HepG2 (cell line): ENCODE data around the gene TSPAN32. TPM values are rescaled to one million over a fixed set of nuclear protein-coding genes. Genes with fewer than 3 reads are reported as not detected.

Experiments used
- ARNTL ChIP-seq: sonication (generic); formaldehyde crosslinking; IDR thresholded peaks from 2 replicates; pipeline ENCODE4 v1.4.0; 2020; ENCODE audit warnings: mild to moderate bottlenecking, missing genetic modification reagents
- CREM ChIP-seq, 2 experiments: sonication (generic) in 1 of 2; formaldehyde crosslinking in 1 of 2; IDR thresholded peaks; 2 replicates each; pipeline versions ENCODE4 v1.4.0 to v1.6.1; 2016 to 2020; ENCODE audit warnings: antibody characterized with exemption in 1 of 2, mild to moderate bottlenecking in 1 of 2, missing genetic modification reagents in 1 of 2
- ETV5 ChIP-seq: IDR thresholded peaks from 2 replicates; pipeline ENCODE4 v1.6.1; 2018; ENCODE audit warnings: missing biosample characterization, missing genetic modification reagents, inconsistent platforms, borderline replicate concordance
- FOXC1 ChIP-seq: sonication (generic); formaldehyde crosslinking; IDR thresholded peaks from 2 replicates; pipeline ENCODE4 v1.8.0; 2022; ENCODE audit warnings: mild to moderate bottlenecking, missing genetic modification reagents, borderline replicate concordance
- HHEX ChIP-seq: IDR thresholded peaks from 2 replicates; pipeline ENCODE4 v1.6.1; 2016; ENCODE audit warnings: control low read depth
- HNF1B ChIP-seq: sonication (generic); formaldehyde crosslinking; IDR thresholded peaks from 2 replicates; pipeline ENCODE4 v1.5.1; 2020; ENCODE audit warnings: mild to moderate bottlenecking, moderate library complexity, missing genetic modification reagents
- NR0B2 ChIP-seq: sonication (generic); formaldehyde crosslinking; IDR thresholded peaks from 2 replicates; pipeline ENCODE4 v1.4.0; 2020; ENCODE audit warnings: mild to moderate bottlenecking, missing genetic modification reagents
- SOX5 ChIP-seq: IDR thresholded peaks from 2 replicates; pipeline ENCODE4 v1.6.1; 2016; ENCODE audit warnings: borderline replicate concordance
- SYNCRIP ChIP-seq: fragments of 200-400 bp; formaldehyde crosslinking; IDR thresholded peaks from 2 replicates; pipeline ENCODE4 v1.6.1; 2018; ENCODE audit warnings: mild to moderate bottlenecking, low read depth, low read length; ENCODE audit not compliant: insufficient read depth
- YY1 ChIP-seq: IDR thresholded peaks from 2 replicates; pipeline ENCODE4 v1.6.1; 2011; ENCODE audit warnings: low read length, low read depth, moderate library complexity, mild to moderate bottlenecking; ENCODE audit not compliant: insufficient read depth, insufficient replicate concordance
- ZNF142 ChIP-seq: sonication (generic); formaldehyde crosslinking; IDR thresholded peaks from 2 replicates; pipeline ENCODE4 v1.4.0; 2020; ENCODE audit warnings: missing genetic modification reagents
- ZNF281 ChIP-seq: sonication (generic); formaldehyde crosslinking; IDR thresholded peaks from 2 replicates; pipeline ENCODE4 v1.4.0; 2020; ENCODE audit warnings: missing genetic modification reagents, borderline replicate concordance
- ZNF414 ChIP-seq: sonication (generic); formaldehyde crosslinking; IDR thresholded peaks from 2 replicates; pipeline ENCODE4 v1.5.0; 2020; ENCODE audit warnings: missing genetic modification reagents
- polyA plus RNA-seq, 8 experiments: library from polyadenylated mRNA; depleted of rRNA in 3 of 8; stranded (reverse) in 7 of 8; unstranded in 1 of 8; fragments of >200 nt; fragmentation: Illumina TruSeq in 4 of 8; extraction: Trizol in 4 of 8; gene quantifications; 2 replicates each; pipeline versions ENCODE4 v1.2.1 to v1.2.3, GENCODE V29; 2011 to 2016; ENCODE audit warnings: low read depth in 4 of 8, missing spikeins in 1 of 8, mixed read lengths in 1 of 8; ENCODE audit not compliant: insufficient read depth in 1 of 8
- total RNA-seq, 5 experiments: library from RNA; depleted of rRNA; stranded (reverse); fragments of >200 nt; fragmentation: Illumina TruSeq; extraction: Trizol; gene quantifications; 2 replicates each; pipeline ENCODE4 v1.2.3, GENCODE V29; 2016; ENCODE audit warnings: low read depth in 1 of 5

TSPAN32 gene
- total and polyA plus RNA-seq, 2 of the 13 experiments (the other 11 are each of a cell fraction or from before 2014, with no cell fraction given): 0.09 to 0.70 TPM

- no peak for TF ChIP-seq ZNF142 (CRISPR knock-in tag)
- TF ChIP-seq ARNTL (CRISPR knock-in tag): no peak
- TF ChIP-seq ZNF281 (CRISPR knock-in tag): no peak
- TF ChIP-seq YY1: no peak
- no peak for TF ChIP-seq ZNF414 (CRISPR knock-in tag)
- TF ChIP-seq ETV5 (CRISPR knock-in tag): peak; percentile 87
- no peak for TF ChIP-seq CREM (IDR thresholded peaks at IDR 0.05)
- TF ChIP-seq CREM (CRISPR knock-in tag; IDR thresholded peaks at IDR 0.05): no peak
- TF ChIP-seq FOXC1: no peak
- TF ChIP-seq NR0B2: no peak
- TF ChIP-seq SYNCRIP: no peak
- 0 out of 2 replicates have a peak, but pooled peaks have one; percentile 61 for TF ChIP-seq HNF1B (CRISPR knock-in tag)
- TF ChIP-seq HHEX (CRISPR knock-in tag): no peak
- TF ChIP-seq SOX5 (CRISPR knock-in tag): peak; percentile 39; the same call in 1 of the 2 replicates
These were observed 32.8 kb upstream of the TSPAN32 start (continued) for GRCh38 chr11:2268729-2269600.
